ENCODE results near the gene RXRA. TPM values are rescaled to one million over a fixed set of nuclear protein-coding genes. Genes with fewer than 3 reads are reported as not detected.

The RXRA gene
- total and polyA plus RNA-seq, 2 of the 4 experiments (the other 2 are of a cell fraction), result 7.5 to 17.9 TPM

- POLR2A ChIA-PET (ENCODE audit: unreplicated experiment), result no interaction called here
- Histone ChIP-seq H2BK5ac (ENCODE audit: low read depth, low read length, poor library complexity, severe bottlenecking) (no peak overlapping the region), H4K5ac (ENCODE audit: low read depth, low read length) (no peak overlapping the region; the same call in 1 of the 2 replicates), H2AK5ac (ENCODE audit: low read depth, low read length) (no peak overlapping the region), H3K4me1 (ENCODE audit: control insufficient read depth, insufficient read depth, low read length) (peaks cover 5% of the 10 kb centered on the region; the same call in 1 of the 2 replicates), H3K9me1 (ENCODE audit: insufficient read depth, low read length) (no peaks in the 10 kb centered on the region), H3K36me3 (ENCODE audit: control insufficient read depth, insufficient read depth, low read length) (no peaks in the 10 kb centered on the region), H4K20me1 (ENCODE audit: insufficient read depth, low read length) (no peaks in the 10 kb centered on the region), H3K14ac (replicated peaks; ENCODE audit: low read depth, low read length) (no peak overlapping the region), H3K23ac (ENCODE audit: low read depth, low read length) (no peak overlapping the region), H3K79me1 (ENCODE audit: low read depth in 1 of 2, low read length in 2 of 2) (no peaks in the 10 kb centered on the region), H3K18ac (ENCODE audit: low read depth, low read length) (no peak overlapping the region), H2BK120ac (ENCODE audit: low read depth, low read length) (no peak overlapping the region), H2BK20ac (ENCODE audit: low read depth, low read length) (no peak overlapping the region), H3K56ac (ENCODE audit: extremely low read depth, insufficient read depth, low read length) (no peak overlapping the region), H3K4ac (ENCODE audit: low read depth, low read length) (no peak overlapping the region), H2AFZ (replicated peaks; ENCODE audit: low read length, poor library complexity) (peak overlapping the region; percentile 13), H2BK15ac (ENCODE audit: low read depth, low read length) (no peak overlapping the region), H3K9me3 (ENCODE audit: control insufficient read depth, insufficient read depth, low read length) (no peaks in the 10 kb centered on the region; the same call in 1 of the 2 replicates), H2AK9ac (replicated peaks; ENCODE audit: low read depth, low read length, poor library complexity) (no peak overlapping the region), H4K91ac (ENCODE audit: insufficient read depth, low read depth, low read length) (no peak overlapping the region), H3K4me3 (ENCODE audit: insufficient read depth, low read depth, low read length) (no peak overlapping the region), H3K27me3 (ENCODE audit: control insufficient read depth, insufficient read depth, low read length) (peaks cover 52% of the 10 kb centered on the region), H3K9ac (ENCODE audit: low read depth, low read length) (no peak overlapping the region), H4K8ac (ENCODE audit: low read depth in 2 of 2, low read length in 2 of 2) (peak overlapping the region; percentile 25 to 41; a peak in 1 of 4 replicates), H3K27ac (ENCODE audit: insufficient read depth, low read length) (no peak overlapping the region), H3K4me2 (ENCODE audit: low read depth, low read length) (no peak overlapping the region; the same call in 1 of the 2 replicates)
- 63% methylated on average over 30 of the region's 45 CpGs; no CpG with 5 or more reads in 1 of the 2 experiments for whole genome bisulfite sequencing, 2 experiments (ENCODE audit: extremely low coverage in 2 of 2, insufficient read length in 1 of 2)
- ATAC-seq (ENCODE audit: low read depth), result peak; percentile 78
- in situ Hi-C loops (cut with MboI; ENCODE audit: low sequenced_read_pairs) (no loop called here), intact Hi-C loops (cut with micrococcal nuclease) (no loop called here), dilution Hi-C loops (cut with HindIII; ENCODE audit: low sequenced_read_pairs, unreplicated experiment) (no loop called here)
- TF ChIP-seq MAZ (IDR thresholded peaks at IDR 0.05; ENCODE audit: borderline replicate concordance, low read depth, low read length) (no peak), RCOR1 (IDR thresholded peaks at IDR 0.05; ENCODE audit: insufficient replicate concordance, low read length) (no peak)
- no TSS peak for BruUV-seq (replicated peaks)
- no peak for DNase-seq
- CTCF ChIA-PET, result no interaction called here
Observed at GRCh38 chr9:134294153-134295071, 31.8 kb upstream of the RXRA start.
